Stimulated activated CD8-positive, alpha-beta memory T cell treated with anti-CD3 and anti-CD28 coated beads, Interleukin-7, amount 100 ng/mL, for 48 hours (primary cell): Measurements from ENCODE around the gene GPR157.
A peak's percentile ranks its signal among the peaks of the same experiment; 100 is the strongest.
"Not testable (repeated sequence)": the region's sequence is repeated elsewhere in the genome, so short reads cannot be mapped to it uniquely, and the experiment has no call there.

Experiments
- DNase-seq, 2 donors: peaks; one replicate each; pipeline ENCODE4 v3.0.0-alpha.2; 2020; ENCODE audit warnings: low read depth in 1 of 2; ENCODE audit errors: extremely low read depth in 1 of 2

GPR157 gene, protein sequence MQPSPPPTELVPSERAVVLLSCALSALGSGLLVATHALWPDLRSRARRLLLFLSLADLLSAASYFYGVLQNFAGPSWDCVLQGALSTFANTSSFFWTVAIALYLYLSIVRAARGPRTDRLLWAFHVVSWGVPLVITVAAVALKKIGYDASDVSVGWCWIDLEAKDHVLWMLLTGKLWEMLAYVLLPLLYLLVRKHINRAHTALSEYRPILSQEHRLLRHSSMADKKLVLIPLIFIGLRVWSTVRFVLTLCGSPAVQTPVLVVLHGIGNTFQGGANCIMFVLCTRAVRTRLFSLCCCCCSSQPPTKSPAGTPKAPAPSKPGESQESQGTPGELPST

DNA sequence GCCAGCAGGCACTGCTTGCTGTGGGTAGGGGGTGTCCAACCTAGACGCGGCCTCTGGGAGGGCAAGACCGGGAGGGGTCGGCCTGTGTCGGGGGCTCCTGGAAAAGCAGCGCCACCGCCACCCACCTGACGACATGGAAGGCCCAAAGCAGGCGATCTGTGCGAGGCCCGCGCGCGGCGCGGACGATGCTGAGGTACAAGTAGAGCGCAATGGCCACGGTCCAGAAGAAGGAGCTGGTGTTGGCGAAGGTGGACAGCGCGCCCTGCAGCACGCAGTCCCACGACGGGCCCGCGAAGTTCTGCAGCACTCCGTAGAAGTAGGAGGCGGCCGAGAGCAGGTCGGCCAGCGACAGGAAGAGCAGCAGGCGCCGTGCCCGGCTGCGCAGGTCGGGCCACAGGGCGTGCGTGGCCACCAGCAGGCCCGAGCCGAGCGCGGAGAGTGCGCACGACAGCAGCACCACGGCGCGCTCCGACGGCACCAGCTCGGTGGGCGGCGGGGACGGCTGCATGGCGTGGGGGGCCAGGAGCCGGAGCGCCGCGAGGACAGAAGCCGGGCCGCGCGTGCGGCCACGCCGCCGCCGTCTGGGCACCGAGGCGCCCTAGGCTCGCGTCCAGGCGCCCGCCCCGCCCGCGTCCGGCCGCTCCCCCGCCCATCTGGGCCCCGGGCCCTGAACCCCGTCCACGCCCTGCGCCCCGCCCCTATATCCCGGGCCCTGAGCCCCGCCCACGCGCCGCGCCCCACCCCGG lies at the start of gene GPR157:
Gene GPR157 (minus strand): TSS at position 583 of the 746 bp plus-strand sequence. CDS start 75 bp downstream, at position 508.
- DNase-seq, result peak in 1 of 2 donors; percentile 68

DNA sequence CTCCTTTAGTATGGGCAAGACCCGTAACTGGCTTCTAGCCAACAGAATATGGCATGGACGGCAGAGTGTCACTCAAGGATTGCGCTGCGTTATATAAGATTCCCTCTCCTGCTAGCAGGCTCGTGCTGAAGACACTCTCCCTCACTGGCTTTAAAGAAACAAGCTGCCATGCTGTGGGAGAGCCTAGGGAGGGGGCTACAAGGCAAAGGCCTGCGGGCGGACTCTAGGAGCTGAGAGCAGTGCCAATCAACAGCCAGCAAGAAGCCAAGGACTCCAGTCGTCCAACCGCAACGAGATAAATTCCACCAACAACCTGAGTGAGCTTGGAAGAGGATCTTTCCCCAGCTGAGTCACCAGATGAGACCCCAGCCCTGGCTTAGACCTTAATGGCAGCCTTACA lies 45.9 kb upstream of the GPR157 start:
- DNase-seq, result no peak

DNA sequence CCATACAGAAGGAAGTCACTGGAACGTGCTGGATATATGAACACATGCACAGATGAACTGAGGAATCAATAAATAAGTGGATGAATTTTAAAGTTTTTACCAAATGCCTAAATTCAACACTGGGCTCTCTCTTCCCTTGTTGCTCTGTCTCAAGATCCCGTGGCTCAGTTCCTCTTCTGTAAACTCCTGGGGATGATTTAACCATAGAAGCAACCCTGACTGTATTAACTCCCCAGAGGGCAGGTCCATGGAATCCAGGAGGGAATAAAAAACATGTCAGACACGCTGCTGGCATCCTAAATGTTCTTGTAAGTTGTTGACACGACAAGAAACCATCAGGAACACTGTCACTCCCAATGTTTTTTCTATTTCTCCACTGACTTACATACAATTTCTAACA lies 45.3 kb upstream of the GPR157 start:
- no peak for DNase-seq

DNA sequence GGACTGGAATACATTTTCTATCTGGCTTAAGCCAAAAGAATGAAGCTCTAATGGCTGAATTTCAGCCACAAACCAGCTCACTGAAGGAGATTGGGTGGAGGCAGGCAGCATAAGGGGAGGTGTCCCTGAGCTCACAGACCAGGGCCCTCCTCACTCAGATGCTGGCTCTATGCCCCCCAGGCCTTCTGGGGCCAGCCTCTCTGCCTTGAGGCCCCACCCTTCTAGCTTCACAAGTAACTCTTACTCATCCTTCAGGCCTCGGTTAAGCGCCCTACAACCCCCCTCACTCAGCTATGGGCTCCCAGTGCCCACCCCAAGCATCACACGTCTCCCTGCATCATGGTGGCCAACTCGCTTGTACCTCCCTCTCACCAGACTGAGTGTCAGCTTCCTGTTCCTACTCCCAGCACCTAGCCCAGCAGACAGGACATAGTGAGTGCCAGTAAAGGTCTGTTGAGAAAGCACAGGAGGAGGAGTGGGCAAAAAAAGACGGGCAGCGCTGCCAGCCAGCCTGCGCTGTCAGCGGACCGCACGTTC lies 40.8 kb upstream of the GPR157 start:
- no peak for DNase-seq

DNA sequence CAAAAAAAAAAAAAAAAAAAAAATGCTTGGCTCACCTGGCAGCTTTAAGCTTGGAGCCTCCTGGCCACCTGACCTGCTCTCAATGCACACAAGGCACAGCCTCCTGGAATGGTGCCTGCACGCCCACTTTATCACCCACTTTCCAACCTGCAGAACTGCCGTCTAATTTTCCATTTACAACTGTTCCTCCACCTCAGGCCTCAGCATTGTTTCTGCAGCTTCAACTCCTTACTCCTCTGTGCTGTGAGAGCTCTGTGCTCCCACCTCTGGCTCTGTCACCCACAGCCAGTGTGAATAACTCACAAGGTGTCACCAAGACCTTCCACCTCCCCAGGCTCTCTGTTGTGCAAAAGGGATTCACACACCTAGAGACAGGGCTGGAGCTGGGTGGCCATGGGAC lies 38.7 kb upstream of the GPR157 start:
- DNase-seq, result no peak

DNA sequence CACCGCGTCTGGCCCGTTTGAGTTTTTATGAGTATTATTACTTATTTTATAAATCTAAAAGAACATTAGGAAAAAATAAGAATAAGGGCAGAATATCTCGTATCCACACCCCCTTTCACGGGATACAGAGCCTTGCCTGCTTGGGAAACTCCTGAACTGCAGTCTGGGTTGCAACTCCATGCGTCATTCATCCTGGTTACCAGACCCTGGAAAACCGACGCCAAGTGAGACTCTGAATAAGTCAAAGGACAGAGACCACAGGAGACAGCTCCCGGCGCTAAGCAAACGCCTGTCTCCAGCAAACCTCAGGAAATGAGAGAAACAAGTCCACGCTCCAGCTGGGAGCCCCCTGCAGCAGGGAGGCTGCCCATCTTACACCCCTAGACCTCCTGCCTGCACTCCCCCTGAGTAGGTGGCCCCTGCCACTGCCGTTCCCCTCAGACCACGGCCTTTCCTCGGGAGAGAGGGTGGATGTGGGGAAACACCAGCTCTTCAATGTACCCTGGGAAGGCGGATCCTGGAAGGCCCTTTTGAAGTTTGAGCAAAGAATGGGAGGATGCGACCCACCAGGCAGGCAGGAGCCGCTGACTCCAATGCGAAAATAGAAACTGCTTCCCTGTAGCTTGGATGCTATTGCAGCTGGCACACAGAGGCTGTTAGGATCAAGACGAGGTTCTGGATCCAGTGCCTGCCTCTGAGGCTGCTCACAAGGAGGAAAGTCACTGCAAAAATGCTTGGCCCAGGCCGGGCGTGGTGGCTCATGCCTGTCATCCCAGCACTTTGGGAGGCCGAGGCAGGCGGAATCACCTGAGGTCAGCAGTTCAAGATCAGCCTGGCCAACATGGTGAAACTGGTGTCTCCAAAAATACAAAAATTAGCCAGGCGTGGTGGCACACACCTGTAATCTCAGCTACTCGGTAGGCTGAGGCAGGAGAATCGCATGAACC lies 37.7 kb upstream of the GPR157 start:
- no peak for DNase-seq

DNA sequence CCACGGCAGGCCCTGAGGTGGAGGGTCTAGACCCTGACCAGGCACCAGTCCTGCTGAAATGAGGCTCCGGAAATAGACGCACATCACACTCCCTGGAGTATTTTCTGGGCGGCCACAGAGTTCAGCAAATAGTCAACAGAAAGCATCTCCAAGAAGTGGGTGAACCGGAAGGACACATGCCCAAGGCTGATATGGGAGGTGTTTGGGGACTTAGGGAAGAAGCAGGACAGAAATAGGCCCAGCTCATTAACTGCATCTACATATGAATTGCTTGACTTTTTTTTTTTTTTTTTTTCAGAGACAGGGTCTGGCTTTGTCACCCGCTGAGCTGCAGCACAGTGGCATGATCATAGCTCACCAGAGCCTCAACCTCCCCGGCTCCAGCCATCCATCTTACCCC lies 36.5 kb upstream of the GPR157 start:
- no peak for DNase-seq

DNA sequence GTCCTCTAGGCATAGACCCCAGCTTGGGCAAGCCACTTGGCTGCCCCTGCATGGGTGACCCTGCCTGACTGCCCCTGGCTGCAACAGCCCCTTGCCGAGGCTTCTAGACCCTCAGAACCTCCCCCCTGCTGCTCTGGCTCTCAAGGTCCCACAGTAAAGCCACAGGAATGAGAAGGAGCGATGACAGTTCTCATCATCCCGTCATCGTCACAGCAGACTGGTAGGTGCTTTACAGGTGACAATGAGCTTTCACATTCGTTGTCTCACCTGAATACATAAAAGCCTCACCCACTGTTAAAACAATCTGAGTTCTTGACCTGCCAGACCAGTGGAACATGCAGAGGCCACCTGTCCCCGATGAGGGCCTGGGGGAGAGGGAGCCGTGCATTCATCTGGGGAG lies 36.0 kb upstream of the GPR157 start:
- no peak for DNase-seq

DNA sequence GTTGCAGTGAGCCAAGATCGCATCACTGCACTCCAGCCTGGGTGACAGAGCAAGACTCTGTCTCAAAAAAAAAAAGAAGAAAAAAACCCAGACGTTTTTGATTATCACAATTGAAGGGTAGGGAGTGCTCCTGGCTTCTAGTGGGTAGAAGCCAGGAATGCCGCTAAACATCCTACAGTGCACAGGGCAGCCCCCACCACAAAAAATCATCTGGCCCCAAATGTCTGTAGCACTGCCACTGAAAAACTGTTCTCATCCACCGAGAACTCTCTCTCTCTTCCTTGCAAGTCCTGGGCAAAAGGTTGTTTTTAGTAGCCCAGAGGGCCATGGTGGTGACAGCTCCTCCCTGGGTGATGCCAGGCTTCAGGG lies 35.6 kb upstream of the GPR157 start:
- no peak for DNase-seq

DNA sequence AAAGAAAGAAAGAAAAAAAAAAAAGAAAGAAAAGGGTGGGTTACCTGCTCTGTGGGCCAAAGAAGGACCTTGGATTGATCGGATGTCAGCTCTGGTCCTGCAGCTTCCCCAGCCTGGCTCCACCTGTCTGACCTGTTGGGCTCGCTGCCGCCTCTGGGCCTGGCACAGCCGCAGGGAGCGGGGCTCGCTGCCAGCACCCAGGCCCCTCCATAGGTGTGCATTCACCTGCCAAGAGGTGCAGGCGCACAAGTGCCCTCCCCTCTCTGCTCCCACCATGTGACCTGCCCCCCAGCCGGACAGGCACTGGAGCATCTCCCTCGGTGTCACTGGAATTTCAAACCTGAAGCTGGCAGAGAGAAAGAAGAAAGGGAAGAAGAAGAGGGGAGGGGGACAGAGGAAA lies 33.1 kb upstream of the GPR157 start:
- no peak for DNase-seq

DNA sequence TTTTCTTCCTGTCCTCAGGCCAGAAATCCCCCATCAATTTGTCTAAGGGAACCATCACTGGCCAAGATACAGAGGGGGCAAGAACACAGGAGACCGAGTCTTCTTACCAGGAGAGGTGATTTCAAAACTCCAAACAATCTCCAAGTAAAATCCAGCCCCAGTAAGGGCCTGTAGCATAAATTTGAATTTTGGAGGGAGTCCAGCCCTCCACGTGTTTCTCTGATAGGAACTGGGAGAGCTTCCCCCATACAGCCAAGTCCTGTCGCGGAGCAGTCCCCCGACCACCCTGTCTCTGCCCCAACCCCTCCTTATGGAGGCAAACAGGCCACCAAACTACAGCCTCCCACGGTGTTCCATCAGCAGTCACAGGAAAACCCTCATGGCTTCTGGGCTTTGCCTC lies 32.4 kb upstream of the GPR157 start:
- DNase-seq, result no peak

DNA sequence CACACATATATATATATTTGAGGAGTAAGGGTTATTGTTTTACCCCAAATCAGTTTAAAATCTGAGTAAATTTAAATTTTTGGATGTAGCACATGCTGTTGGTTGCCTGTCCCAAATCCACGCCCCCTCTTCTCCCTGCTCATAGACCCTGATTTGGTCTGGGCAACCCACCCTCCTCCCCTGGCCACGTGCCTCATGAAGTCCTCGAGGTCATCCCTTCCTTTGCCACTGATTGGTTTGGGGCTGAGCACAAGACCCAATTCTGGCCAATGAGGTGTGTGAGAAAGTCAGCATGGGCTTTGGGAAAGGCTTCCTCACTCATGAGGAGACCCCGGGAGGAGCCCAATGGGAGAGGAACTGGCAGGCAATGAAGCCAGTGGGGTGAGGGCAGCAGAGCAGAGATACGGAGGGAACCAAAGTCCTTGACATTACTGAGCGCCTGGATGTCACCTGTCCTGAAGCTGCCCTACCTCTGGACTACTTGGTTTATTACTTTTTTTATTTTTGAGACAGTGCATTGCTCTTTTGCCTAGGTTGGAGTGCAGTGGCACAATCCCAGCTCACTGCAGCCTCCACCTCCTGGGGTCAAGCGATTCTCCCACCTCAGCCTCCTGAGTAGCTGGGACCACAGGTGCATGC lies 31.3 kb upstream of the GPR157 start:
- DNase-seq, result no peak

DNA sequence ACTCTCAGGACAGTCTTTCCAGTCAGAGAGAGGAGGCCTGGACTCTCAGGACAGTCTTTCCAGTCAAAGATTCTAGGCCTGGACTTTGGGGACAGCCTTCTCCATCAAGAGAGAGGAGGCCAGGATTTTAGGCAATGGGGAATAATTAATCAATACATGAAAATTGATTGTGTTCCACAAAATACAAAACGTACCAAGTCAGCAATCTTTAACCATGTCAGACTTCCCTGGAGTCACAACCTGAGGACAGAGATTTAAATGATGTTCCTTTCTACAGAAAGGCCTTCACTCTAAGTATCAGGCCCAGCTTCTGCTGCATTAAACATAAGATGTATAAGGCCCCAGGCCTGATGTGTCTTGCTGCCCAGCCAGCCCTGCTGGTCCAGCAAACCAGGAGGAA lies 27.0 kb upstream of the GPR157 start:
- DNase-seq, result no peak

DNA sequence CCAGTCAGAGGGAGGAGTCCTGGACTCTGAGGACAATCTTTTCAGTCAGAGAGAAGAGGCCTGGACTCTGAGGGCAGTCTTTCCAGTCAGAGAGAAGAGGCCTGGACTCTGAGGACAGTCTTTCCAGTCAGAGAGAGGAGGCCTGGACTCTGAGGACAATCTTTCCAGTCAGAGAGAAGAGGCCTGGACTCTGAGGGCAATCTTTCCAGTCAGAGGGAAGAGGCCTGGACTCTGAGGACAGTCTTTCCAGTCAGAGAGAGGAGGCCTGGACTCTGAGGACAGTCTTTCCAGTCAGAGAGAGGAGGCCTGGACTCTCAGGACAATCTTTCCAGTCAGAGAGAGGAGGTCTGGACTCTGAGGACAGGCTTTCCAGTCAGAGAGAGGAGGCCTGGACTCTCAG lies 26.5 kb upstream of the GPR157 start:
- DNase-seq, result not testable (repeated sequence)

DNA sequence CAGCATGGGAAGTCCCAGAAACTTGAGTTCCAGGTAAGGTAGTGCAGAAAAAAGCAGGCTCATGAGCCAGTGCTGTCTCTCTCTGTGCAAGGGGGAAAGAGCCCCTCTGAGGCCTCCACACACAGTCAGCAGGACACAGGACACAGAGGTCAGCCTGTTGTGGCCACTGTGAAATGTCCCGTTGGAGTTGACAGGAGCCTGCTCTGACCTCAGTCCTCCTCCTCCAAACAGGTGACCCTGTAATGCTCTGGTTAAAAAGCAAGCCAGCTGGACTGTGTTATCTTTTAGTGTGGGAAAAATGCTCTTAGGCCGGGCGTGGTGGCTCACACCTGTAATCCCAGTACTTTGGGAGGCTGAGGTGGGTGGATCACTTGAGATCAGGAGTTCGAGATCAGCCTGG lies 24.2 kb upstream of the GPR157 start:
- DNase-seq, result no peak

DNA sequence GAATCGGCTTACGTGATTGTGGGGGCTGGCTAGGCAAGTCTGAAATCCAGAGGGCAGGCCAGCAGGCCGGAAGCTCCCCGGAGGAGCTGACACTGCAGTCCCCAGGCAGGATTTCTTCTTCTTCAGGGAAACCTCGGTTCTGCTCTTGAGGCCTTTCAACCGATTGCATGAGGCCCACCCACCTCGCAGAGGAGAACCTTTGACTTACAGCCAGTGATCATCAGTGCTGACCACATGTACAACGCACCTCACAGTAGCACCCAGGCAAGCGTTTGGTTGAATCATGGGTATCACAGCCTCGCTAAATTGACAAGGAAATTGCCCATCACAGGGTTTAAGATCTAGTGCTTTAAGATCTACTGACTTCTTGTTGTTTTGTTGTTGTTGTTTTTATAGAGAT lies 23.6 kb upstream of the GPR157 start:
- DNase-seq, result no peak

DNA sequence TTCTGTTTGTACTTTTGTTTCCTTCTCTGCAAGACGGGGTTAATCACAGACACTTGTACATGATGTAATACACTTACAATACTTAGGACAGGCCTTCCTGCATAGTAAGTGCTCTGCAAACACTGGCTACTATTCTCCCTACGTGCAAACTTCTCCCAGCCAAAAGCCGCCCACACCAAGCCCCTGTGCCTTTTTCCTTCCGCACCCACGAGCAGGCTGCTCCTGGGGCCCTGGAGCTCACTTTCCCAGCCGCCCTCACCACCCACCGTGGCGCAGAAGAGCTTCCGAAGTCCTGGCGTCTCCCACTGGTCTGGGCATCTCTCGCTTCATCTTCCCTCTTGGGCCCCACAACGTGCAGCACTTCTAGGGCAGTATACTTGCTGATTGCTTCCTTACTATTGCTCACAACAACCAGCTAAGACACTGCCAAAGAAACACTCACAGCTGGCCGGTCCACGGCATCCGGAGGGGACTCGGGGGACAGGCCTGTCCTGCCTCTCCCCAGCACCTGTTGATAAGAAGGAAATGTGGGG lies 22.5 kb upstream of the GPR157 start:
- DNase-seq, result no peak

DNA sequence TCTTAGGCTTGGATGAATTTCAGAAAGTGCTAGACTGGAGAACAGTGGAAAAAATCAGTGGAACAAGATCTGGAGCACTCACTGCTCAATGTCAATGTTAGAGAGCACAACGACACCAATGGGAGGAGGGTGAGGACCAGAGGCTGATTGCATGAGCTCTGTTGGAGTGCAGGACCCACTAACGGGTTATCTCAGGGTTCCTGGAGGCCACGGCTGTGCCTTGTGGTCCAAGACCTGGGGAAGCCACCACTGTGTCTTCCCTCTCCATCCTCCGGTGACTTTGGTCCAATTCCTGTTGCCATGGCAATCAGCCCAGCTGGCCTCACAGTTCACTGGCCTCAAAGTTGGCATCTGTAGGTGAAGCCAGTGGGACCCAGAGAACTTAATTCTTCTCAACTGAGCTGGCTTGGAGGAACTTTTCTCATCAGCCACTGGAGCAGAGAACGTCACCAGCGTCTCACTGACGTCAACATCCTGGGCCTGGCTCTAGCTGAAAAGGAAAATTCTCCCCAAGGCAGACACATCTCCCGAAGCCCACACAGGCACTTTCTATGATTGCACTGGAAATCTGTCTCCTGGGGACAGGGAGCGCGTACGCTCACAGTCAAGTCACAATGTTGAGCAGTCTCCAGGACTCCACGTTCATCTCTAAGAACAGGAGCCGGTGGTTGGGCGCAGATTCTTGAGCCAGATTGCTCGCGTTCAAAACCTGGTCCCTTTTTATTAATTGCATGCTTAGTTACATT lies 21.9 kb upstream of the GPR157 start:
- no peak for DNase-seq

DNA sequence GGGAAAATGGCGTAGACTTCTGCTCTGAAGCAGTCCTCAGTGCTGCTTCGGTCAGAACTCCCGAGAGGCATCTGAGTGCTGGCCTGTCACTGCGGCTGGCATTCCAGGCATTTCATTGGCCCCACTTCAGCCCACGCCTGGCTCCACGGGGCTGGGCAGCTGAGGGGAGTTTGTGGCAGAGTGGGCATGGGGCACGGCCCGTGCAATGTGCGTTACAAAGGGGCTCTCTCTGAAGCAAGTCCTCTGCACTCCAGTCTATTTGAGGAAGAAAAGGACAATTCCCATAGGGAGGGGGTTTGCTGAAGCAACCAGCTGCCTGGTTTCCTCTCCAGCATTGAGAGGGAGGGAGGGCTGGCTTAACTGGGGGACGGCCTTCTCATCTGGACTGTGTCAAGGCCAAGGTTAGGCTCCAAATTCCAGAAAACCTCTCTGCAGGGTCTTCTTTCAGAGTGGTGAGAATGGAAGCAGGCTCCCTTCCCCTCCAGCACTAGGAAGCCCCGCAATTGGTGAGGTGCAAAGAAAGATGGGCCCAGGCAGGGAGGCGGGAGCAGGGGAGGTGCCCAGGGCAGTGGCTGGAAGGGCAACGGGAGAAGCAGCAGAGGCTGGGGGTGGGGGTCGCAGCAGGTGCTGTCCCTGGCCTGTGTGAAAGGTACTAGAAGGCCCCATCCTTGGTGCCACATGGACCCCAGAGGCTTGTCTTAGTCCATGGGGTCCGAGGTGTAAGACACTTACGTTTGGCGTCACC lies 21.1 kb upstream of the GPR157 start:
- no peak for DNase-seq
